ENCODE measurements around the gene ZNF638.

DNA sequence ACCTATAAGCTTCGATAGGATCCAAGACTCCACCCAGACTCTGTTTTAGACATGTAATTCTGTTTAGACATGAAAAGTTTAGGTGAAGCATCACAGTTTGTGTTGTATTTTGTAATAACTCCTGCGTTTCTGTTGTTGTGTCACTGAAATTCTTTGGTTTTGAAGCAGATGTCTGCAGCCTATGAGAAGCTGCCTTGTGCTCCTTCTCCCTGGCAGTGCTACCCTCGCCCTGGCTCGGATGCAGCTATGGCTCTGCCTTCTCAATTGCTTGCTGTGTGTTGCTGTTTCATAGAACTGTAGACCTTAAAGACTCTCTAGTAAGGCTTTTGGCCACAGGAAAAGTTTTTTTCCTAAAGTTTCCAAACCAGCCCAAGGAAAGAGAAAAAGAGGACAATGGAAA, 40.2 kb upstream of the ZNF638 start:
- TF ChIP-seq CTCF (IDR thresholded peaks at IDR 0.05; ENCODE audit: insufficient read depth, low read length, poor library complexity, severe bottlenecking) (no peak), EZH2phosphoT487 (conservative IDR thresholded peaks at IDR 0.05; ENCODE audit: low read length) (no peak)
